Measurements from ENCODE around the gene NBPF26.
"Not testable (repeated sequence)": the region's sequence is repeated elsewhere in the genome, so short reads cannot be mapped to it uniquely, and the experiment has no call there.

DNA sequence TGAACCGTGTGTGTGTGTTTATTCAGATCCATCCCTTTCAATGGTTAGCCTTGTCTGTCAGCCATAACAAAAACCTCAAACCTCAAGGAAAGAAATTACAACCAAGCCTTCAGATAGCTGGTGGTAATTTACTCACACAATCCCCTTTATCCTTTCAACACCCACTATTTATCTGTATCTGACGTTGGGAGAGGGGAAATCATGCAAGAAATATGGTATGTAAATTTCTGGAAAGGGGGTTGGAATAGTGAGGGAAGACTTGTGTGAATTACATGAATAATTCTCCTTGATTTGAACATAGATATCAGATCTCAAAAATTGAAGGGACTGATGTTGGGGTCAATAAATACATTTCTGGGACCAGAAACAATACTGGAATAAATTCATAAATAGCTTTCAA lies 42.8 kb upstream of the NBPF26 start:
- TF ChIP-seq, protein P1, sequence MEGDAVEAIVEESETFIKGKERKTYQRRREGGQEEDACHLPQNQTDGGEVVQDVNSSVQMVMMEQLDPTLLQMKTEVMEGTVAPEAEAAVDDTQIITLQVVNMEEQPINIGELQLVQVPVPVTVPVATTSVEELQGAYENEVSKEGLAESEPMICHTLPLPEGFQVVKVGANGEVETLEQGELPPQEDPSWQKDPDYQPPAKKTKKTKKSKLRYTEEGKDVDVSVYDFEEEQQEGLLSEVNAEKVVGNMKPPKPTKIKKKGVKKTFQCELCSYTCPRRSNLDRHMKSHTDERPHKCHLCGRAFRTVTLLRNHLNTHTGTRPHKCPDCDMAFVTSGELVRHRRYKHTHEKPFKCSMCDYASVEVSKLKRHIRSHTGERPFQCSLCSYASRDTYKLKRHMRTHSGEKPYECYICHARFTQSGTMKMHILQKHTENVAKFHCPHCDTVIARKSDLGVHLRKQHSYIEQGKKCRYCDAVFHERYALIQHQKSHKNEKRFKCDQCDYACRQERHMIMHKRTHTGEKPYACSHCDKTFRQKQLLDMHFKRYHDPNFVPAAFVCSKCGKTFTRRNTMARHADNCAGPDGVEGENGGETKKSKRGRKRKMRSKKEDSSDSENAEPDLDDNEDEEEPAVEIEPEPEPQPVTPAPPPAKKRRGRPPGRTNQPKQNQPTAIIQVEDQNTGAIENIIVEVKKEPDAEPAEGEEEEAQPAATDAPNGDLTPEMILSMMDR (IDR thresholded peaks at IDR 0.05; ENCODE audit: low read depth, low read length): not testable (repeated sequence)
- not testable (repeated sequence) for TF ChIP-seq EZH2phosphoT487 (IDR thresholded peaks at IDR 0.05; ENCODE audit: low read depth)
